ENCODE results near the gene BLOC1S5. TPM values are rescaled to one million over a fixed set of nuclear protein-coding genes. Genes with fewer than 3 reads are reported as not detected.

Gene BLOC1S5
- total and polyA plus RNA-seq, 2 of the 13 experiments (the other 11 are each of a cell fraction or from before 2014, with no cell fraction given) = 10.5 to 41.5 TPM

DNA sequence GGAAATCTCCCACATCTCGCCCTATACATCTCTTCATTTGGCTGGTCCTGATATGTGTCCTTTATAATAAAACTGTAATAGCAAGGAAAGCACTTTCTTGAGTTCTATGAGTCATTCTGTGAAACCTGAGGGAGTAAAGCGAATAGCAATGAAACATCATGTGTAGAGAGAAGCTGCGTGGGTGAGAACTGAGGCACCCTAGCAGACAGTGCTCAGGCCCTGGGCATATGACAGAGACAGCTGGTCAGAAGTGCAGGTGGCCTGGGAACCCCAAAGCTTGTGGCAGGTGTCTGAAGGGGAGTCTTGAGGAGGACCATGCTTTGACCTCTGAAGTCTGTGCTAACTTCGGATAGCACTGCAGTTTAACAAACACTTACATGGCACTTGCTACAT lies 1.3 kb upstream of the BLOC1S5 start:
- no peak overlapping the region for H2AFZ ChIP-seq (ENCODE audit: low read length)
- peak overlapping the region; percentile 84; the same call in 1 of the 2 replicates for H3K4me2 ChIP-seq (ENCODE audit: low read depth, low read length)
- H3K4me1 ChIP-seq (ENCODE audit: insufficient read depth, low read length) = peaks cover 39% of the 10 kb centered on the region
- ATAC-seq = no peak
- TF ChIP-seq ZNF607 (CRISPR knock-in tag; IDR thresholded peaks at IDR 0.05; ENCODE audit: borderline replicate concordance) = 0 out of 2 replicates have a peak, but pooled peaks have one; percentile 41
- TF ChIP-seq, protein P1, sequence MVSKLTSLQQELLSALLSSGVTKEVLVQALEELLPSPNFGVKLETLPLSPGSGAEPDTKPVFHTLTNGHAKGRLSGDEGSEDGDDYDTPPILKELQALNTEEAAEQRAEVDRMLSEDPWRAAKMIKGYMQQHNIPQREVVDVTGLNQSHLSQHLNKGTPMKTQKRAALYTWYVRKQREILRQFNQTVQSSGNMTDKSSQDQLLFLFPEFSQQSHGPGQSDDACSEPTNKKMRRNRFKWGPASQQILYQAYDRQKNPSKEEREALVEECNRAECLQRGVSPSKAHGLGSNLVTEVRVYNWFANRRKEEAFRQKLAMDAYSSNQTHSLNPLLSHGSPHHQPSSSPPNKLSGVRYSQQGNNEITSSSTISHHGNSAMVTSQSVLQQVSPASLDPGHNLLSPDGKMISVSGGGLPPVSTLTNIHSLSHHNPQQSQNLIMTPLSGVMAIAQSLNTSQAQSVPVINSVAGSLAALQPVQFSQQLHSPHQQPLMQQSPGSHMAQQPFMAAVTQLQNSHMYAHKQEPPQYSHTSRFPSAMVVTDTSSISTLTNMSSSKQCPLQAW (CRISPR knock-in tag; IDR thresholded peaks at IDR 0.05) = 0 out of 2 replicates have a peak, but pooled peaks have one; percentile 20
- TF ChIP-seq ZNF629 (CRISPR knock-in tag; conservative IDR thresholded peaks at IDR 0.05) = no peak
- TF ChIP-seq NFE2L2 (IDR thresholded peaks at IDR 0.05; ENCODE audit: low read length) = no peak
- TF ChIP-seq, protein P2, sequence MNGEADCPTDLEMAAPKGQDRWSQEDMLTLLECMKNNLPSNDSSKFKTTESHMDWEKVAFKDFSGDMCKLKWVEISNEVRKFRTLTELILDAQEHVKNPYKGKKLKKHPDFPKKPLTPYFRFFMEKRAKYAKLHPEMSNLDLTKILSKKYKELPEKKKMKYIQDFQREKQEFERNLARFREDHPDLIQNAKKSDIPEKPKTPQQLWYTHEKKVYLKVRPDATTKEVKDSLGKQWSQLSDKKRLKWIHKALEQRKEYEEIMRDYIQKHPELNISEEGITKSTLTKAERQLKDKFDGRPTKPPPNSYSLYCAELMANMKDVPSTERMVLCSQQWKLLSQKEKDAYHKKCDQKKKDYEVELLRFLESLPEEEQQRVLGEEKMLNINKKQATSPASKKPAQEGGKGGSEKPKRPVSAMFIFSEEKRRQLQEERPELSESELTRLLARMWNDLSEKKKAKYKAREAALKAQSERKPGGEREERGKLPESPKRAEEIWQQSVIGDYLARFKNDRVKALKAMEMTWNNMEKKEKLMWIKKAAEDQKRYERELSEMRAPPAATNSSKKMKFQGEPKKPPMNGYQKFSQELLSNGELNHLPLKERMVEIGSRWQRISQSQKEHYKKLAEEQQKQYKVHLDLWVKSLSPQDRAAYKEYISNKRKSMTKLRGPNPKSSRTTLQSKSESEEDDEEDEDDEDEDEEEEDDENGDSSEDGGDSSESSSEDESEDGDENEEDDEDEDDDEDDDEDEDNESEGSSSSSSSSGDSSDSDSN (CRISPR knock-in tag; IDR thresholded peaks at IDR 0.05) = peak; percentile 30; the same call in 1 of the 2 replicates
- TF ChIP-seq, protein P3, sequence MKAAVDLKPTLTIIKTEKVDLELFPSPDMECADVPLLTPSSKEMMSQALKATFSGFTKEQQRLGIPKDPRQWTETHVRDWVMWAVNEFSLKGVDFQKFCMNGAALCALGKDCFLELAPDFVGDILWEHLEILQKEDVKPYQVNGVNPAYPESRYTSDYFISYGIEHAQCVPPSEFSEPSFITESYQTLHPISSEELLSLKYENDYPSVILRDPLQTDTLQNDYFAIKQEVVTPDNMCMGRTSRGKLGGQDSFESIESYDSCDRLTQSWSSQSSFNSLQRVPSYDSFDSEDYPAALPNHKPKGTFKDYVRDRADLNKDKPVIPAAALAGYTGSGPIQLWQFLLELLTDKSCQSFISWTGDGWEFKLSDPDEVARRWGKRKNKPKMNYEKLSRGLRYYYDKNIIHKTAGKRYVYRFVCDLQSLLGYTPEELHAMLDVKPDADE (CRISPR knock-in tag; IDR thresholded peaks at IDR 0.05) = no peak
- 0 out of 2 replicates have a peak, but pooled peaks have one; percentile 29 for TF ChIP-seq ZNF724P (CRISPR knock-in tag; IDR thresholded peaks at IDR 0.05; ENCODE audit: borderline replicate concordance)
- TF ChIP-seq, protein P4, sequence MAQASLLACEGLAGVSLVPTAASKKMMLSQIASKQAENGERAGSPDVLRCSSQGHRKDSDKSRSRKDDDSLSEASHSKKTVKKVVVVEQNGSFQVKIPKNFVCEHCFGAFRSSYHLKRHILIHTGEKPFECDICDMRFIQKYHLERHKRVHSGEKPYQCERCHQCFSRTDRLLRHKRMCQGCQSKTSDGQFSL (CRISPR knock-in tag; IDR thresholded peaks at IDR 0.05) = no peak
- TF ChIP-seq ATF7-NPFF (CRISPR knock-in tag; IDR thresholded peaks at IDR 0.05; ENCODE audit: low read depth) = 0 out of 2 replicates have a peak, but pooled peaks have one; percentile 0
- no peak for TF ChIP-seq ZBTB21 (CRISPR knock-in tag; IDR thresholded peaks at IDR 0.05)
- TF ChIP-seq ZNF501 (CRISPR knock-in tag; IDR thresholded peaks at IDR 0.05) = 0 out of 2 replicates have a peak, but pooled peaks have one; percentile 35
- TF ChIP-seq ISL2 (CRISPR knock-in tag; IDR thresholded peaks at IDR 0.05) = no peak
- TF ChIP-seq, protein P5, sequence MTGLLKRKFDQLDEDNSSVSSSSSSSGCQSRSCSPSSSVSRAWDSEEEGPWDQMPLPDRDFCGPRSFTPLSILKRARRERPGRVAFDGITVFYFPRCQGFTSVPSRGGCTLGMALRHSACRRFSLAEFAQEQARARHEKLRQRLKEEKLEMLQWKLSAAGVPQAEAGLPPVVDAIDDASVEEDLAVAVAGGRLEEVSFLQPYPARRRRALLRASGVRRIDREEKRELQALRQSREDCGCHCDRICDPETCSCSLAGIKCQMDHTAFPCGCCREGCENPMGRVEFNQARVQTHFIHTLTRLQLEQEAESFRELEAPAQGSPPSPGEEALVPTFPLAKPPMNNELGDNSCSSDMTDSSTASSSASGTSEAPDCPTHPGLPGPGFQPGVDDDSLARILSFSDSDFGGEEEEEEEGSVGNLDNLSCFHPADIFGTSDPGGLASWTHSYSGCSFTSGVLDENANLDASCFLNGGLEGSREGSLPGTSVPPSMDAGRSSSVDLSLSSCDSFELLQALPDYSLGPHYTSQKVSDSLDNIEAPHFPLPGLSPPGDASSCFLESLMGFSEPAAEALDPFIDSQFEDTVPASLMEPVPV (CRISPR knock-in tag; IDR thresholded peaks at IDR 0.05) = no peak
- TF ChIP-seq POGZ (CRISPR knock-in tag; IDR thresholded peaks at IDR 0.05) = no peak
- TF ChIP-seq, protein P6, sequence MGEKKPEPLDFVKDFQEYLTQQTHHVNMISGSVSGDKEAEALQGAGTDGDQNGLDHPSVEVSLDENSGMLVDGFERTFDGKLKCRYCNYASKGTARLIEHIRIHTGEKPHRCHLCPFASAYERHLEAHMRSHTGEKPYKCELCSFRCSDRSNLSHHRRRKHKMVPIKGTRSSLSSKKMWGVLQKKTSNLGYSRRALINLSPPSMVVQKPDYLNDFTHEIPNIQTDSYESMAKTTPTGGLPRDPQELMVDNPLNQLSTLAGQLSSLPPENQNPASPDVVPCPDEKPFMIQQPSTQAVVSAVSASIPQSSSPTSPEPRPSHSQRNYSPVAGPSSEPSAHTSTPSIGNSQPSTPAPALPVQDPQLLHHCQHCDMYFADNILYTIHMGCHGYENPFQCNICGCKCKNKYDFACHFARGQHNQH (CRISPR knock-in tag; IDR thresholded peaks at IDR 0.05) = no peak
- no peak for TF ChIP-seq PPARG (CRISPR knock-in tag; conservative IDR thresholded peaks at IDR 0.05)
- no peak overlapping the region; the same call in 1 of the 2 replicates for H3K9ac ChIP-seq (ENCODE audit: insufficient read depth, low read depth, low read length)
- no TSS peak for BruUV-seq (replicated peaks)
- no peaks in the 10 kb centered on the region for H4K20me1 ChIP-seq (ENCODE audit: insufficient read depth, low read length)
- in situ Hi-C loops (cut with HindIII; ENCODE audit: extremely low pct_ligation_motif_present, low pct_unique_long_range_greater_than_20kb) = loop anchor here (10.0 kb wide), 1 partner anchor 341 kb away; the partner anchor contains the start of gene BMP6
- intact Hi-C loops (cut with micrococcal nuclease; ENCODE audit: unreplicated experiment) = loop anchor here (1.0 to 2.0 kb wide), 2 partner anchors 65 to 154 kb away; no protein-coding TSS in a partner anchor
- peak overlapping the region; percentile 85 for H3K27ac ChIP-seq (ENCODE audit: extremely low read length, insufficient read depth, low read length)
- no peak for DNase-seq (ENCODE audit: low spot score)
- no peaks in the 10 kb centered on the region for H3K9me3 ChIP-seq (ENCODE audit: low read length)
- H3K27me3 ChIP-seq (ENCODE audit: control insufficient read depth in 1 of 2, insufficient read depth in 2 of 2, low read length in 2 of 2) = no peaks in the 10 kb centered on the region; a peak in 1 of 5 replicates
- POLR2A ChIA-PET = interaction anchor here (1.6 to 3.9 kb wide), 4 partner anchors 17 to 90 kb away, joined by 5 to 110 read pairs (median 25); partner anchors contain the start of gene EEF1E1
- H3K79me2 ChIP-seq (ENCODE audit: insufficient read depth, low read length) = peaks cover 14% of the 10 kb centered on the region
- no peak overlapping the region for H3K4me3 ChIP-seq (replicated peaks in 1 of 3; ENCODE audit: insufficient read depth in 1 of 3, low read depth in 2 of 3, low read length in 3 of 3)
- WGBS (ENCODE audit: low lambda C conversion rate) = 83% methylated on average over 4 of the region's 4 CpGs
- no peak for FAIRE-seq
- H3K36me3 ChIP-seq (replicated peaks in 1 of 2; ENCODE audit: control insufficient read depth in 1 of 2, insufficient read depth in 2 of 2, low read length in 2 of 2) = peaks cover 0 to 8% of the 10 kb centered on the region in 2 experiments; a peak in 3 of 5 replicates
- CTCF ChIA-PET (ENCODE audit: low intra/inter-chr PET ratio, low total read pairs) = no interaction called here
